GM04503 (cell line): Measurements from ENCODE around the gene CANT1.
A peak's percentile ranks its signal among the peaks of the same experiment; 100 is the strongest.
"Not testable (repeated sequence)": the region's sequence is repeated elsewhere in the genome, so short reads cannot be mapped to it uniquely, and the experiment has no call there.

Source experiments
- DNase-seq: peaks from one replicate; pipeline ENCODE4 v3.0.0-alpha.2; 2012; ENCODE audit warnings: low read depth

CANT1 gene

GRCh38 chr17:78976907-78977680, 32.5 kb downstream of the CANT1 start:
- DNase-seq, result no peak

DNA sequence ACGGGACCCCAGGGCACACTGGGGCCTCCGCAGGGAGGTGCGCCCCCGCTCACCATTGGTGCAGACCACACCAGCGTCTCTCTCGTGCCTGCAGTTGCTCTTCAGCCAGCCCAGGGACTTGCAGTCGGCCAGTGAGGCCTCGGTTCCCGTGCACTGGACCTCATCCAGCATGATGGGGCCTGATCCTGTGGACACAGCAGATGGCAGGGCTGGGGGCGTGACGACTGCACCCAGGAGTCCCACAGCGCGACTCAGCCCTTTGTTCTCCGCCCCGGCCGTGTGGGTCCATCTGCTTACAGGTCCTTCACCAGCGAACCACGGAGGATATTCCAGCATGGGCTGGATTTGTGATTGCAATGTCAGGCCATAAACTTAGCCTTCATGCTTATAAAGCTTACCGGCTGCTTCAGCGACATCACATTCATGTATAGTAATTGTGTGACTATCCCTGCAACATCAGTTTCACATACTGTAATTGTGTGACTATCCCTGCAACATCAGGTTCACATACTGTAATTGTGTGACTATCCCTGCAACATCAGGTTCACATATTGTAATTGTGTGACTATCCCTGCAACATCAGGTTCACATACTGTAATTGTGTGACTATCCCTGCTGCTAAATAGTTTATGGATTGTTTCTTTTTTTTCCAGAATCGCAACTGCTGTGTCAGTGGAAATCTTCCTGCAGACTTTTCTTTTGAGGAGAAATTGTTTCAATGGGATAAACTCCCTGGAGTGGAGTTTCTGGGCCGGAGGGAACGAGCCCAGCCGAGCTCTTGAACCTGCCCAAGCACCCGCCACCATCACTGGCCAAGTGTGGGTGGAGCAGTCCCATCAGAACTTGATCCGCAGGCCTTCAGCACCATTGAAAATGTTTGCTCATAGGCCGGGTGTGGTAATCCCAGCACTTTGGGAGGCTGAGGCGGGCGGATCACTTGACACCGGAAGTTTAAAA, 34.7 kb downstream of the CANT1 start:
- DNase-seq, result peak; percentile 60

DNA sequence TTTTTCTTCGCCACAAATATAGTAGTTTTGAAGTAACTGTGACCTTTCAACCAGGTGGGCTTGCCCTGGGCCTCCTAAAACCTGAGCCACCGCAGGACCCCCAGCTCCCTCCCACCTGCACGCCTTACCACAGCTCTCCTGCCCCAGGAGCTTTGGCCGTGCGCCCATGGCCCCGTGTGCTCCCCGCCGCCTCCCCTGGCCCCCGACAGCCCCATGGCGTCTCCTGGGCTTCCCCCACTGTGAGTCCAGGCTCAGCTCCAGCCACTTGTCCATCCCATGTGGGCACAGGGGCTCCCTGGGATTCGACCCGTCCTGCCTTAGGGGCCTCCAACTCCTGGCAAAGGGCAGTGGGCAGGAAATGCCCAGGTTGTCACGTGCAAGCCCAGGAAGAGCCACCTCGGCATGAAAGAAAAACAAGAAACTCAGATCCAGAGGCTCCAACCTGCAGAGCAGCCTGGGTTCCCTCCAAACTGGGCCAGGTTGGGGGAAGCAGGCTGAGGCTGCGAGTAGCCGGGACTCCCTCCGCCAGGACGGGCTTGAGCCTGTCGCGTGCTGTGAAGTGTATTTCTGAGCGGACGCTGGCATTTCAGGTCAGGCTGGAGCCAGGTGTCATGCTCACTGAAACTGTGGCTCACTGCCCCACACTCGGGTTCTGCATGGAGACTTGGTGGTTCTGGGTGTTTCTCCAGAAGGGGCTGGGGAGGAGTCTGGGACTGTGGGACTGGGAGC, 35.6 kb downstream of the CANT1 start:
- no peak for DNase-seq

DNA sequence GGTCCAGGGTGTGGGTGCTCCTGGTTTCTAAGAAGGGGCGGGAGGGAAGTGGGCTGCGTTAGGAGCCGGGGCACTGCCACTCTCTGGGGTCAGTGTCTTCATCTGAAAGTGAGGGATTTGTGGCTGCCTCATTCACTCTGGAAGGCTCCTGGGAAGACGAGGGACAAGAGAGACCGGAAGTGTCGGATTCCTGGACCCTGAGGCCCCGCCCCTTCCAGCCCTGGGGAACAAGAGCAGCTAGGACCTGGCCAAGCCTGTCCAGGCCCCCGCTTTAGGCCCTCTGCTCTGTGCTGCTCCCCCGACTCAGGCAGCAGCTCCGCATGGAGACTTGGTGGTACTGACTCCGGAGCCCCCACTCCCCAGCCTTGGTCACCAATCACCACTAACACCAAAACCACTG, 36.4 kb downstream of the CANT1 start:
- DNase-seq, result no peak

DNA sequence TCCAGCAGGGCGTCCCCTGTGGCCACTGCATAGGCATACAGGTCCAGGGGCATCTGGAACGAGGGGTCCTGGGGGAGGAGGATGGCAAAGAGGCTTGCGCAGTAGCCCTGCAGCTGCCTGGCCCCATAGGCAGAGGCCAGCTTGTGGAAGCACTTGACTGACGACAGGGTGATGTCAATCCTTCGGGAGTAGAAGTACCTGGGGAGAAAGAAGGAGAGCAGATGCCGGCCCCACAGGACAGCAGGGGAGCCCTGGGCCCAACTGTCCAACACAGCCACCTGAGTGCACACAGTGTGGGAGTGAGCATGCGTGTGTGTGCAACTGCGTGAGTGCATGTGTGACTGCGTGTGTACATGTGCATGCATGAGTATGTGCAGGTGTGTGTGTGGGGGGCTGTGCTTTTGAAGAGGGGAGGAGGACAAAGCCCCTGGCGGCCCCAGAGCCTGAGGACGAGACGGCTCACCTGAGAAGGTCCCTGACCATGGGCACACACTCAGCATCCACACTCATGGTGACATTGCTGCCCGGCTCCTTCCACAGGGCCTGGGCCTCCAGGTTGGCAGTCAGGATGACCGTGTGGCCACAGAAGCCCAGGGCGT, 37.0 kb downstream of the CANT1 start:
- DNase-seq, result no peak

DNA sequence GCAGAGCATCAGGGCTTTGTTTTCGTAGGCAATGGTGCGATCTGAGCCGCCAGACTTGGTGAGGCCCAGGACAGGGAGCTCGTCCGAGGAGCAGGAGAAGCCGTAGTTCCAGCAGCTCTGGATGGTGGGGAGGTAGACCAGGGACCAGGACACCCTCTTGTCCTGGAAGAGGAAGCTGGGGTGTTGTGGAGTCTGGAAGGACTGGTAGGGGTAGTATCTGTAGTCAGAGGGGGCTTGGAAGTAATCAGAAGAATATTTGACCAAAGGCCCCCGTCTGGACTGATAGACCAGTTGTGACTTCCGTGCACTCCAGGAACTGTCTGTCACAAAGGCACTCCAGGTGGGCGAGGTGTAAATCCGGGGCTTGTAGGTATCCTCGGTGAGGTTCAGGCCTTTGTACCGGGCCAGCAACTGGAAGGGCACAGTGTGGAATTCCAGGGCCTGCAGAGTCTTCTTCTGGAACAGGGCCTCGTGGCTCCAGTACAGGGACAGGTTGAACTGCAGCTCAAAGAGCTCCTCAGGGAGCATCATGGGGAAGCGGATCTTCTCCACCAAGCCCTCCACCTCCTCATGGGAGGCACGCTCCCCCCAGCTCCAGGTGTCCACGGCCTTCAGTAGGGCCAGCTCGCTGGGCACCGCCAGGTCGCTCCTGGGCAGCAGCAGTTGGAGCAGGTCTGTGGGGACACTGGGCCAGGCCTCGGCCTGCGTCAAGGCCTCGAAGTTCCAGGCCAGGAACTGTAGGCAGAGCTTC, 37.6 kb downstream of the CANT1 start:
- DNase-seq, result no peak

- no peak for DNase-seq
Measured at GRCh38 chr17:78970834-78971755, 38.5 kb downstream of the CANT1 start.

DNA sequence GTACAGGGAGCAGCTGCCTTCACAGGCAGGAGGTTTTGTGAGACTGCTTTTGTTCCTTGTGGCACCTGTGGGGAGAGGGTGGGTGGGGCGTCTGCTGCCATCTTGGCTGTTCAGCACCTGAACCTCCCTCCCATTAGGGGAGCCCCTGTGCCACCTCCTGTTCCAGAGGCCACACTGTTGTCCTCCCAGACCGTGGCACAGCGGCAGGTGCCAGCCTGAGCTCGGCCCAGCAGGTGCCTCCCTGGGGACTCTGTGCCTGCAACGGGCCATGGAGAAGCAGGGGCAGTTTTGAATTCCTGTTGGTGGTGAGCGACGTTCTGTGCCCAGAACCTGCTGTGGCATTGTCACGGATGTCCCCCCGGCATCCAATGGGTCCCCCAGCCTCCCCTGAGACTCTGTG, 39.7 kb downstream of the CANT1 start:
- DNase-seq, result no peak

DNA sequence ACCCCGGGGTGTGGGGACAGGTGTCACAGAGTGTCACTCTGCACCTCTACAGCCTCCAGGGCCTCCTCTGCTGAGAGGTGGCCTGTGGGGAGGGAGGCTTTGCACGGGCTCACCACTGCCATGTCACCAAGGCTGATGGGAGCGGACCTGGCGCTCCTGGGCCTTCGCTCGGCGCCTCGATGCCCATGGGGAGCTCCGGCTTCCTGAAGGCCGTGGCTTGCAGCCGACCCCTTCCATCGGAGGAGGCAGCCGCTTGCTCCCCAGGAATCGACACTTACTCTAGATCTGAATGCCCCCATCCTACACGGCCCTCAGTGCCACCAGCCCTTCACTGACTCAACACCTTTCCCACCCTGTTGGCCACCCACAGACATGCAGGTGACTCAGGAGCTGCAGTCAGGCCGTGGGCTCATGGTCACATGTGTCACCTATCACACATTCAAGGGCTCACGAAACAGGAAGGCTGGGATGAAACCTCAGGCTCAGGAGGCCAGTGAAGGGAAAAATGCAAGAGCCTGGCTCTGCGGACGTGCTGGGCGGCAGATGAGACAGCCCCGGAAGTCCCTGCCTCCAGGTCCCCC, 41.7 kb downstream of the CANT1 start:
- DNase-seq, result no peak

GRCh38 chr17:78966910-78967600, 42.5 kb downstream of the CANT1 start:
- DNase-seq, result no peak

DNA sequence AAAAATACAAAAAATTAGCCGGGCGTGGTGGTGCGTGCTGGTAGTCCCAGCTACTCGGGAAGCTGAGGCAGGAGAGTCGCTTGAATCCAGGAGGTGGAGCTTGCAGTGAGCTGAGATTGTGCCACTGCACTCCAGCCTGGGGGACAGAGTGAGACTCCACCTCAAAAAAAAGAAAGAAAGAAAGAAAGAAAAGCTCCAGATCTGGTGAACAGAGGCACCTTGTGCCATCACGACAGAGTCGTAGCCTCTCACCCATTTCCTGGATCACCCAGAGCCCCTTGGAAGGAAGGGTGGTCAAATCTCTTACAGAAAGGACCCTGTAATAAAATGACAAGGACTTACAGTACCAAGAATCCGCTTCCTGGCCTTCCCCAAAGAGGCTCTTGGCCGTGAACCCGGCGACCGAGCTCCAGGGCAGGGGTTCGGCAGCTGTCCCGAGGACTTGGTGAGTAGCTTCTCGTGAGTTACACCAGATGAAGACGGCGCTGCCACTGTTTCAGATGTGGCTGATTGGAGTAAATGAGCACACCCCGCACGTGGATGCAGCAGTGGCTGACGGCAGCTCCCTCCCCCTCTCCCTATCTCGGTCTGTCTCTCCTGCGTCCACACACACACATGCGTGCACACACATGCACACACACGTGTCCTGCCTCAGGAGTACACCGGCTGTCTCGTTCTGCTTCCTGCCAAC, 43.3 kb downstream of the CANT1 start:
- DNase-seq, result no peak

DNA sequence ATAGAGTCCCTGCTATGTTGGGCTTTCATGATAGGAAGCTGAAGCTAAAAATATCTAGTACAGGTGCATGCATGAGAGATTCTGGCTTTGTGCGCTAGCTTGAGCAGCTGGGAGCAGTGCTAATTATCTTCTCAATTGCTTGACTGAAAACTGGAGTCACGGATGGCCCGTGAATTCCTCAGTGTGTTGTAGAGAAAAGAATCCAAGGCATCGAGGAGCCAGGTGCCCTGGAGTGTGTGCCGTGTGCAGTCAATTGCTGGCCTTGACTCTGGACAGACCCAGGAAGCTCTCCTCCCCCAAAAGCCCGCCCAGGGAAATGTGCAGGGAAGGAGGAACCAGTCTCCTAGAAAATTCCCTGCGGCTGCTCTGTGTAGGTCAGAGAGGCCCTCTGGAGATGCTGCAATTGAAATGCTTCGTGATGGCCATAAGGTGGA, 44.1 kb downstream of the CANT1 start:
- no peak for DNase-seq

- no peak for DNase-seq
Measured at GRCh38 chr17:78963378-78963777, 46.2 kb downstream of the CANT1 start.

- DNase-seq, result not testable (repeated sequence)
Measured at GRCh38 chr17:78962984-78963348, 46.6 kb downstream of the CANT1 start.

DNA sequence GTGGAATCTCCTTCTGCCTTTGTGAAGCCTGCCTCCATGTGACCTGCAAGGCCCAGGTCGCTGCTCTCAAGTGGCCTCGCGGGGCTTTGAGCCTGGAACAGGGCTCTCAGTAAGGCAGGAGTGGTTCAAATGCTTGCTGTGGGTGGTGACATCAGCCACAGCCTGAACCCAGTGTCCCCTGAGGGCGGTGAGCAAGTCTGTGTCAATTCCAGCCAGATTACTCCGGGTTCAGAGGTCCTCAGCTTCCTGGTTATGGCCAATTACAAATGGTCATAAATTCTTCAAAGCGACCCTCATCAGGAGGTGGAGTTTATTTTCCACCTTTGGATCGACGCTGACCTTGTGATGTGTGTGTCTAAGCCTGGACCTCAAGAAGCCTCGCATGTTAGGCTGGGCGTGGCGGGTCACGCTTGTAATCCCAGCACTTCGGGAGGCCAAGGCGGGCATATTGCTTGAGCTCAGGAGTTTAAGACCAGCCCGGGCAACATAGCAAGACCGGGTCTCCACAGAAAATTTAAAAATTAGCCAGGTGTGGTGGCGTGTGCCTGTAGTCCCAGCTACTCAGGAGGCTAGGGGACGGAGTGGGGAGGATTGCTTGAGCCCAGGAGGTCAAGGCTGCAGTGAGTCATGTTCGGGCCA, 47.1 kb downstream of the CANT1 start:
- DNase-seq, result no peak

DNA sequence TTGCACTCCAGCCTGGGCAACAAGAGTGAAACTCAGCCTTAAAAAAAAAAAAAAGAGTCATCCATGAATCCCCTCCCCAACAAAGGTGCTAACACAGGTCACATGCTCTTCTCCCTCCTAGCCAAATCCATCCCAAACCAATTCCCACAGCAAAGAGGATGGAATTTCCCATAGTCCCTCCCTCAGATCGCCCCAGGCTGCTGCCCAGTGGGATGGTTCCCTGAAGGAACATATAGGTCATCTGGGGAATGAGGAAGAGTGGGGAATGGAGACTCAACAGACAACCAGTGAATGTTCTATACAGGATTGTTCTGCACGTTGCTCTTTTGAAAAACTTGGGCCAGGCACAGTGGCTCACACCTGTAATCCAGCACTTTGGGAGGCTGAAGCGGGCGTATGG, 48.0 kb downstream of the CANT1 start:
- no peak for DNase-seq

- DNase-seq, result no peak
Measured at GRCh38 chr17:78960928-78961327, 48.6 kb downstream of the CANT1 start.

DNA sequence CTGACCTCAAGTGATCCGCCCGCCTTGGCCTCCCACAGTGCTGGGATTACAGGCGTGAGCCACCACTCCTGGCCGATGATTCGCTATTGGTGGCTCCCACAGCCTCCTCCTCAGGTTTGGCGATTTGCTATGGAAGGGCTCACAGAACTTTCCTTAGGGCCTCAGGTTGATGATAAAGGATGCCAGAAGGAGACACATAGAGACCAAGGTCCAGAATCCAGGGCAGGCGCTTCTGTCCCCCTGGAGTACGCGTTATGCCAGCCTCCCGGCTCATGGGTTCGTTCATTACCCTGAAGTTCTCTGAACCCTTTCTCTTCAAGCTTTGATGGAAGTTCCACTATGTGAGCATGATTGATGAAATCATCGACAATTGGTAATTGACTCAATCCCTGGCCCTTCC, 49.8 kb downstream of the CANT1 start:
- no peak for DNase-seq
